Activated T-cell treated with anti-CD3 and anti-CD28 coated beads for 1 hour (primary cell): ENCODE measurements around the gene CEPT1.
A peak's percentile ranks its signal among the peaks of the same experiment; 100 is the strongest.
"Not testable (repeated sequence)": the region's sequence is repeated elsewhere in the genome, so short reads cannot be mapped to it uniquely, and the experiment has no call there.

Experiments used
- DNase-seq: peaks from one replicate; pipeline ENCODE4 v3.0.0-alpha.2; 2020; ENCODE audit warnings: low read depth

The CEPT1 gene

DNA sequence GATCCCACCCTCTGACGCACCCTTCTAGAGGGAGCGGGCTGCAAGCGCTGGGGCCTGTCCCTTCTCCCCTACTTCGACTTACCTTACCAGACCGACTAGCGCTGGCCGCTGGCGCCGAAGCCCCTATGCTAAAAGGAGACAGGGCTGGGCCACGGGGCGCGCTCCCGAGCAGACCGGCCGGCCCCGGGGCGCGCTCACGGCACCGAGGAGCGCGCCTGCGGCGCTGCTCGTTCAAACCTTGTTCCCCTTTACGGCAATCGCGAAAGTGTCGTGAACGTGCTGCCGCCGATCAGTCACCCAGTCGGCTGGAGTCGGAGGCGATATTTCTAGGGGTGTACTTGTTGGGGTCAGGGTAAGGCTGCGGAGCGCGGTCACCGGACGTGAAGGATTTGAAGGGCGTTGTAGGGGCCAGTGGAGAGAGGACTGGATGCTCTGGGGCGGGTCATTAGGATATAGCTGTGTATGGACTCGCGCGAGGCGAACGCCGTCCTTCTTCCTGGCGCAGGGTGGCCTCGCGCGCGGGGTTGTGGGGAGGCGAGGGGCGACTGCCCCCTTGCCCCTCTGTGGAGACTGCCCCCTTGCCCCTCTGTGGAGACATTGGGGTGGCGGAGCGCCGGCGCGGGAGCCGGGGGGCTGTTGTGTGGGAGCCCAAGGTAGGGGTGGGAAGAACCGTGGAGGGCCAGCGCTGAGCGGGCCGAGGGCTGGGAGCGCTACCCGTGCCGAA is at the start of gene CEPT1, which contains the start of gene DRAM2:
Gene CEPT1, plus strand, starts transcription at position 268 of the 724 bp plus-strand sequence. CDS start 7,492 bp downstream, outside the sequence.
Gene DRAM2, minus strand, starts transcription at position 138 of the 724 bp plus-strand sequence. CDS start 8,539 bp downstream, outside the sequence.
- DNase-seq = peak; percentile 86

DNA sequence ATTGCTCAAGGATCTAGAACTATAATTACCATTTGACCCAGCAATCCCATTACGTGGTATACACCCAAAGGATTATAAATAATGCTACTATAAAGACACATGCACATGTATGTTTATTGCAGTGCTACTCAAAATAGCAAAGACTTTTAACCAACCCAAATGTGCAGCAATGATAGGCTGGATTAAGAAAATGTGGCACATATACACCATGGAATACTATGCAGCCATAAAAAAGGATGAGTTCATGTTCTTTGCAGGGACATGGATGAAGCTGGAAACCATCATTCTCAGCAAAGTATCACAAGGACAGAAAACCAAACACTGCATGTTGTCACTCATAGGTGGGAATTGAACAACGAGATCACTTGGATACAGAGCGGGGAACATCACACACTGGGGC is 44.6 kb upstream of the CEPT1 start:
- not testable (repeated sequence) for DNase-seq

DNA sequence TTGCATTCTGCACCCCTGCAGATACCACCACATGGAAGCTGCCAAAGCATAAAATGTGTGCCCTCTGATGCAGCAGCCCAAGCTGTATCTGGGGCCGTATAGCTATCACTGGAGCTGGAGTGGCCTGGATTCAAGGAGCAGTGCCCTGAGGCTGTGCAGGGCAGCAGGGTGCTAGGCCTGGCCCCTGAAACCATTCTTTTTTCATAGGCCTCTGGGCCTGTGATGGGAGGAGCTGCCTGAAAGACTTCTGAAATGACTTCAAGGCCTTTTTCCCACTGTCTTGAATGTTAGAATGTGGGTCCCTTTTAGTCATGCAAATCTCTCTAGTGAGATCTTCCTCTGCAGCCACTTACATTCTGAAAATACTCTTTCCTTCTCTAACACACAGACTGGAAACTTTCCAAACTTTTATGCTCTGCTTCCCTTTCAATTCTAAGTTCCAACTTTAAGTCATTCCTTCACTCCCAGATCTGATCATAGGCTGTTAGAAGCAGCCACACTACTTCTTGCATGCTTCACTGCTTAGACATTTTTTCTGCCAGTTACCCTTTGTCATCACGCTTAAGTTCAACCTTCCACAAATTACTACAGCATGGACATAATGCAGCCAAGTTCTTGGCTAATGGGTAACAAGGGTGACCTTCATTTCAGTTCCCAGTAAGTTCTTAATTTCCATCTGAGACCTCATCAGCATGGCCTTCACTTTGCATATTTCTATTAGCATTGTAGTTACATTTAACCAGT is 42.5 kb upstream of the CEPT1 start:
- no peak for DNase-seq

DNA sequence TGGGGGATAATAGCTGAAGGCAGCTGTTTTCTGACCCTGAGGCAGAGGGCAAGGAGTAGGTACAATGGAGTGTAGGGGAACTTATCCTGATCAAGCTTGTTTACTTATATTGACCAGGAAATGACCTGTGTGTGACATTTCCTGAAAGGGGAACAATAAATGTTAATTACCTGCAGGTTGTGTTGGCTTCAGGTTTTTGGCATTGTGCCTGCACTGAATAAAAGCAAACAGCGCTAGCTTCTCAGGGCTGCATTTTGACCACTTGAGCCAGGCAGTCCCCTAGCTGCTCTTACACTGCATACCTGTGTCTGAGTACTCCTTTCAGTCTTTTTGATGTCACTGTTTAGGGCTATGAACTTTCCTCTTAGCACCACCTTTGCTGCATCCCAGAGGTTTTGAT is 40.7 kb upstream of the CEPT1 start:
- no peak for DNase-seq

DNA sequence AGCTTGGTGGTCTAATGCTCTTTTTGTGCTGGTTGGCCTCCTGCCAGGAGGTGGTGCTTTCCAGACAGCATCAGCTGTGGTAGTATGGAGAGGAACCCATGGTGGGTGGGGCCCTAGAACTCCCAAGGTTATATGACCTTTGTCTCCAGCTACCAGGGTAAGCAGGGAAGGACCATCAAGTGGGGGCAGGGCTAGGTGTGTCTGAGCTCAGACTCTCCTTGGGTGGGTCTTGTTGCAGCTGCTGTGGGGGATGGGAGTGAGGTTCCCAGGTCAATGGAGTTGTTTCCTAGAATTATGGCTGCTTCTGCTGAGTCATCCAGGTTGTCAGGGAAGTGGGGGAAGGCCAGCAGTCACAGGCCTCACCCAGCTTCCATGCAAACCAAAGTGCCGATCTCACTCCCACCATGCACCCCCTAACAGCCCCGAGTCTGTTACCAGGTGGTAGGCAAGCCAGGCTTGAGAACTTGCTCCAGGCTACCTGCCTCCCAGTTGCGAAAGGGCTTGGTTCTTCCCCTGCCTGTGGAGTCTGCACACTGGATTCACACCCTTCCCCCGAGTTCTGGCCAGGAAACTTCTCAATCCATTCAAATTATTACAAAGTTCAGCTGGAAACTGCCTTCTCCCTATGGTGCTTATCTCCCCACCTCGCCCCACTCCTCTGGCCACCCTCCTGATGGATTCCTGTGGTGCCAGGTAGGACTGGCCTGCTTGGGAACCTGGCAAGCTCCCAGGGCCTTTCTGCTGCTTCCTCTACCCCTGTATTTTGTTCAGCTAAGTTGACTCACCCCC is 38.0 kb upstream of the CEPT1 start:
- no peak for DNase-seq

DNA sequence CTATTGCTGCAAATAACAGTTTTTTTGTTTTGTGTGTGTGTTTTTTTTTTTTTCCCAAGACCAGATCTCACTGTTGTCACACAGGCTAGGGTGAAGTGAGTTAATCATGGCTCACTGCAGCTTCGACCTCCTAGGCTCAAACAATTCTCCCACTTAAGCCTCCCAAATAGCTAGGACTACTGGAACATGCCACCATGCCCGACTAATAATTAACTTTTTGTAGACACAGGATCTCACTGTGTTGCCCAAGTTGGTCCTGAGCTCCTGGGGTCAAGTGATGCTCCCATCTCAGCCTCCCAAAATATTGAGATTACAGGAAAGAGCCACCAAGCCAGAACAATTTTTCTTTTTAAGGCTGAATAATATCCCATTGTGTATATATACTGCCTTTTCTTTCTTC is 35.0 kb upstream of the CEPT1 start:
- no peak for DNase-seq

DNA sequence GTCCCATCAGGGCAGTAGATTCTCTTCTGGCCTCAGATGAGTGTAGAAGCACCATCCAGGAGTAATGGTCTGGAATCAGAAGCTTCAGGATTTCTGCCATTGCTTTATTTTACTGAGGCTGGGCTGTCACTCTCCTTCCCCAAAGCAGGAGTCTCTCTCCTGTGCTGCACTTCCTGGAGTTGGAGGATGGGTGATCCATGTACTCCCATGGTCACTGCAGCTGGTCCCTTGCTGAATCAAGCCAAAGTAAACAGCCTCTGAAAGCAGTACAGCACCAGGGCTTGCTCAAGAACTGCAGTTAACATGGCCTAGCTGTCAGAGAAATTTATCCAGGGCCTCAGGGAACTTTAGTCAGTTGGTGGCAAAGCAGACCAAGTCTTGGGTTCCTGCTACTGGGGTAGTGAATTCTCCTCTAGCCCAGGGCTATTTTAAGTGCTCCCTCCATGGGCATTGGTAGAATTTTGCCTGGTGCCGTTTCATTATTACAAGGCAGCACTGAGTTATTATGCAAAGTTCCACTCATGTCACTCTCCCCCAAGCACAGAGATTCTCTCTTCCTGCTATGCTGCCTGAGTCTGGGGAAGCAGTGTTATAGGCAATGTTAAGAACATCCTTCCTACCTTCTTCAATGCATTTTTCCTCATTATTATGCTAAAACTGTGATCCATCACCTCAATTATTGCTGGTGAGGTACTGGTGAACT is 29.7 kb upstream of the CEPT1 start:
- no peak for DNase-seq

DNA sequence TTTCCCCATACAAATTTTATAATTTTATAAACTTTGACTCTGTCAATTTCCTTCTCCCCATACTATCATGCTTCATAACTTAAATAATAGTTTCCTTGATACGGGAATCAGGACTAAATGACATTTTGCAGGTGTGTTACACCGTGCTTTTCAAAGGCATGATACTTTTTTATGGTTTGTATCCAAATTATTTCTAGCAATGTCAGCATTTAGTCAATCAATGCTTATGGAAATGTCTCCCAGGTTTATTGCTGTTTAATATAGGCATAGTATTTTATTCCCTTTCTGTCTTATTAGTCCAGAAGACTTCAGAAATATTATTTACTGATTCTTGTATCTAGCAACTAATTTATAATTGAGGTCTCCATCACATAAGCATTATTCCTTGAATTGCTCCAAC is 23.5 kb upstream of the CEPT1 start:
- no peak for DNase-seq

DNA sequence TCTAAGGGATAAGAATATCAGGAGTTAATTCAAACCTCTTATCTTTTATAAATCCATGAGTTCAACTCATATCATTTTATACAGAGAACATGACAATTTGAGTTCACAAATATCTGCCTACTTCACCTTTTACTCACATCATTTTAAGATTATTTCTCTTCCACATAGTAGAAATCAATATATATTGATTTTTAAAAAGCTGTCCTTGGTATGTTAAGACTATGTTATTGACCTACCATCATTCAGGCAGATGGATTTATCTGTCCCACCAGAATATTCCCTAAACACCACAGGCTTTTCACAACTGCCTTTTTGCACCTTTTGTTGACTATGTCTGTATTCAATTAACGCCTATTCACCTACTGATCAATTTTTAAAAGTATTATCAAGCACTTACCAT is 13.7 kb upstream of the CEPT1 start:
- no peak for DNase-seq

DNA sequence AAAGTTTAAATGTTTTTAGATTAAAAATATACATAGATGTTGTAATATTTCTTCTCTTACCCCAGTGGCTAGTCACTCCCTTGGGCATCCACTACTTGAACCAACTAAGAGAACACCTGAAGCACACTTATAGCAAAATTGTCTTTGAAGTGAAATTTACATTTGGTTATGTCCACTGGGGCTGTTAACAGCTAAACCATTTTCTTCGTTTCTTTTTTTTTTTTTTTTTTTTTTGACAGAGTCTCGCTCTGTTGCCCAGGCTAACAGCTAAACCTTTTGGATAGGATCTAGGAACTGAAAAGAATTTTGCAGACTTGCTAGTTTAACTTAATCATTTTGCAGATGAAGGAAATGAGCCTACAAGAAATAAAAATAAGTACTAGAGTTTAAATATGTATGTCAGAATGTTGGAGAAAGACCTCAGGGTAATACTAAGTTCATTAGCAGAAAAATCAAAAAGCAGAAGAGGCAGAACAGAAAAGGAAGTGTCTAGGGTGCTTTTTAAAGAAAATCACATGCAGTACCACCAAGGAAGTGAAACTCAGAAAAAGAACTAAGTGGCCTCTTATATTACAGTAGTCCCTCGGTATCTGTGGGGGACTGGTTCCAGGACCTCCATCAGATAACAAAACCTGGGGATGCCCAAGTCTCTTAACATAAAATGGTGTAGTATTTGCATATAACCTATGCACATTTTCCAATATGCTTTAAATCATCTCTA is 11.9 kb upstream of the CEPT1 start:
- no peak for DNase-seq

DNA sequence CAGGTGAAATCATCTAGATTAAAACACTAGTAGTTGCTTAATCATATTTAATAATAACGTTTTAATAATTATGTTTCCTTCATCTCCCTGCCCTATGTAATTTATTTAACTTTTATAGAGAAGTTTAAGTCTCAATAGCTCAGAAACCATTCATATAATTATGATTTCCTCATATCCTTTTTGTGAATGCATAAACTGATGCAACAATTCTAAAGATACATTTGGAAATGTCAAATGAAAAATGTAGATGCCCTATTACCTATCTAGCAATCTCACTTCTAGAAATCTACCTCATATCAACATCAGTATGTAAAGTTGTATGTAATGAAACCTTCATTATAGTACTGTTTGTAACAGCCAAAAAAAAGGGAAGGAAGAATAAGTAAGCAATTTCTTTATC is 10.6 kb upstream of the CEPT1 start:
- DNase-seq = no peak

DNA sequence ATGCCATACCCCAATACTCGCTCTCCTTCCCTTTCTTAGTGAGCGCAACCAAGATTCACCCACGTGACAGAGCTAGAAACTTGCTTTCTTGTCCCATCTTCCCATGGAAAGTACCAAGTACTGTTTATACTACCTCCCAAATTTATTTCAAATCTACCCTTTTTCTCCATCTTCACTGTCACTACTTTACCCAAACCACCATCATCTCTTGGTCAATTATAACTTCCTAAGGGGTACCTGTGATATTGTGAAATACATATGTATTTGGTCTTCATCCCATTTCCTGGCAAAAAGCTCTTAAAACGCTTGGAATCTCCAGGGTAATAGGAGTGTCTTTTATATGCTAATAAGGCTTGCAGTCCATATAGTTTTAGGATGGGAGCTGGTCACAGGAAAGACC is 8.3 kb upstream of the CEPT1 start:
- DNase-seq = no peak

DNA sequence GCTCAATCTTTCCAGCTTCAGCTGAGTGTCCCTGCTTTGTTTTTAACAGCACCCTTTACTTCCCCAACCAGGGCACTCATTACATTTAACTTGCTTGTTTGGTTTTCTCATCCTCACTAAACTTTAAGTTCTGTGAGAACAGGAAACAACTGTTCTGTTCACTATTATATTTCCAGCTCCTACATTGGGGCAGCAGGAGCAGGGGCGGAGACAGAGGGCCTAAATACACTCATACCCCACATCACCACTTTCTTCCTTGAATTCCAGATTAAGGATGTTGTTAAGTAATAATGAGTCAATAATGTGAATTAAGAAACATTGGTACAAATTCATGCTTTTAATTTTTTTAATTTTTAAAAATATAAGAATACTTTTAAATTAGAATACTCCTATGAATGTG is 6.2 kb upstream of the CEPT1 start:
- DNase-seq = no peak

DNA sequence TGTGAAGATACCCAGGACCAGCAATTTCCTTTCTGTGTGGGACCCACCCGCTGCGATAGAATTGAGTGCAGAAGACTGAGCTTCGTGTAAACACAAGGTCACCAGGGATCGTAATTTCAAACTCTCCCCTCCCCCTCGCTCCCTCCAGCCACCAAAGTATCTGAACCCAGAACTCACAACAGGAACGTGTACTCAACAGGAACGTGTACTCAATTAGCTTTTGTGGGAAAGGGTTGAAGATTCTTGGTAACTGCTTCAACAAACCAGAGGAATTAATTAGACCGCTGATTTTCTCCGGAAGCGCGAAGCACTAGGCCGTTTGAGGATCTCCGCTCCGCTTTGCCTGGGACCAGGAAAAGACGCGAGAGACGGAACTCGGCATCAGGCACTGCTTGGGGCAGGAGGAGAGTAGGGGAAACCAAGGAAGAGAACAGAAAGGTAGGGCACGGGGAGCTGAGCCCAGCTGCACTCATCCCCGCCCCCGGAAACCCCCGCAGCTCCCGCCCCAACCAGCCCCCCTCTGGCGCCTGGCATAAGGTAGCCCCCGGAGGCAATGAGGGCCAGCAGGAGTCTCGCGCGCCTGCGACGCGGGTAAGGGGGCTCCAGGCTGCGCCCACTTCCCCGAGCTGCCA is 583 bp upstream of the CEPT1 start:
- DNase-seq = peak; percentile 32

DNA sequence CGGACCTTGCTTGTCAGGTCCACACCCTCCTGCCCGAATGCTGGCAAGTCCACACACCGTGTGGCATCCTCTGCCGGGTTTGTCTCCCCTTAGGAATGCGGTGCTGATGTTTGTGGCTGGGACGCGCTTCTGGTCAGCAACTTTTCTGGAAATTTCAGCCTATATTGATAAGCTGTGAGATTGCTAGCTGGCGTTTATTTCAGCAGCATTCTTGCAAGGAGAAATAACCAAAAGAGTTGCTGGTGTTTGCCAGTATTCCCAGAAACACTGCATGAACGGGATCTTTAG is 601 bp downstream of the CEPT1 start:
- DNase-seq = no peak

DNA sequence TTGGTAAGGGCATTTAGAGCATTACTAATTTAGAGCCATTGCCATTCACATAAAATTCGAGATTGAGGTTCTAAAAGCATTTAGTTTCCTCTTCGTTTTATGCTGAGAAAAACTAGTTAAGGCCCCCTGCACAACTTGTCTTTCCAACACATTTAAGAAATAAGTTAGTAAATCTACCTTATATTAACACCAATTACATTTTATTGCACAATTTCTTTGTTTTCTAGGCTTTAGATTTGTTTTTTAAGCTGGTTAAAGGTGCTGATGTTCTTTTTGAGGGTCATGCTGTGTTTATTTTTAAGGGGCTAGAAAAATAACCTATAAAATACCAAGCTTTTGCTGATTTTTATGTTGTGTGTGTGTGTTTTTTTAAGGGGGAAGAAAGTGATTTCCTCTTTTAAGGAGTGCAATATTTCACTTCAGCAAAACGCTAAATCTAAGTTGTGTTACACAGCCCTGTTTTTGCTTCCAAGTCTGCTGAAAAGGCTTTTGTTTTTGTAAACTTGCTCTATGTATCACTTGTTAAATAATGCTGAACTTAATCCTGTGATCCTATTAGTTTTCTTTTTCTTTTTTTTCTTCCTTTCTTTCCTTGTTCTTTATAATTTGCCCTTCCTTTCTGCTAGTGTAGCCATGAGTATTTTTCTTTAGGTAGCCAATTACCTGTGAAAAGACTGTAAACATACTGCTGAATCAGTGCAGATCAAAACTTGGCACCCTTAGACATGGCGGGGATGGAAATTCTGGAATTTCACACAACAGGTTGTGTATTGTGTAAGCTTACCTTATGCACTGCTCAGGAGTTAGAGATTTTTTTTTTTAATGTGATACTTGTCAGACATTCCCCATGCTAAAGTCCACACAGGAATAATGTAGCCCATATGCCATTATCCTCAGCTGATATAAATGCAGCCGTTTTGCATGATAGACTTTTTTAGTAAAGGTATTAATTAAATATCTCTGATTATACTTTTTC is 1.5 kb downstream of the CEPT1 start:
- DNase-seq = no peak

DNA sequence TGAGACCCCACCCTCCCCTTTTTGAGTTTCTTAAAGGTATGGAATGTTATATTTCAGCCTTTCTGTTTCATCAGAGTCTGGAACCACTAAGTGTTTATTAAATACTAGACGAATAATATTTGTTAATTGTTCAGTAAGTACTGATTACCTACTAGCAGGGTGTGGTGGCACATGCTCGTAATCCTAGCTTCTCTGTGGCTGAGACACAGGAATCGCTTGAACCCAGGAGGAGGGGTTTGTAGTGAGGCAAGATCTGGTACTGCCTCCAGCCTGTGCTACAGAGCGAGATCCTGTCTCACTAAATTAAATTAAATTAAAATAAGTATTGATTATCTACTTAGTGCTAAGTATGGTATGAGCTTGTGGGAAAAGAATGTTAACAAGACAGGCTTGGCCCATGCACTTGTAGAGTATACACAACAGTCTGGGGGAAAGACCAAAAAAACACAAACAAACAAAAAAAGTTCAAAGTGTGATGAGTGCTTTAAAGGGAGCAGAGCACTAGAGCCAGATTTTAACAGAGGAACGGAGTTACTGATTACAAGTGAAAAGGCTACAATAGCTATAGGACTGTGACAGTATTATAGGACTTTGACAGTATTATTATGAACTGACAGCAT is 2.4 kb downstream of the CEPT1 start:
- no peak for DNase-seq

DNA sequence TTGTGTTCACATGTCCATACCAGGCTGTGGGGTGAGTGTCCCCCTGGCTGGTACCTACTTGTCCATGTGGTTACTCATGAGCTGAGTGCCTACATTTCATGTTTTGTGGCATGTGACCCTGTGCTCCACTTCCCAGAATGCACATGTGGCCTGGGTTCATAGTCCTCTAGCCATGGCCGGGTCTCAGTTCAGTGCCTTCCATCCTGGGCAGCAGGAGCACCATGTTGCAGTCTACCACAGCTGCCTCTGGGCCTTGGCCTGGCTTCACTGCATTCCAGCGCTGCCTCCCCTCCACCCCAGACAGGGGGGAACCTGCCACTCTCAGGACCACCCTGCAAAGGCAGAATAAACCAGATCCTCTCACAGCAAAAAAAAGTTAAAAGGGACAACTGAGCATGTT is 5.5 kb downstream of the CEPT1 start:
- DNase-seq = no peak

DNA sequence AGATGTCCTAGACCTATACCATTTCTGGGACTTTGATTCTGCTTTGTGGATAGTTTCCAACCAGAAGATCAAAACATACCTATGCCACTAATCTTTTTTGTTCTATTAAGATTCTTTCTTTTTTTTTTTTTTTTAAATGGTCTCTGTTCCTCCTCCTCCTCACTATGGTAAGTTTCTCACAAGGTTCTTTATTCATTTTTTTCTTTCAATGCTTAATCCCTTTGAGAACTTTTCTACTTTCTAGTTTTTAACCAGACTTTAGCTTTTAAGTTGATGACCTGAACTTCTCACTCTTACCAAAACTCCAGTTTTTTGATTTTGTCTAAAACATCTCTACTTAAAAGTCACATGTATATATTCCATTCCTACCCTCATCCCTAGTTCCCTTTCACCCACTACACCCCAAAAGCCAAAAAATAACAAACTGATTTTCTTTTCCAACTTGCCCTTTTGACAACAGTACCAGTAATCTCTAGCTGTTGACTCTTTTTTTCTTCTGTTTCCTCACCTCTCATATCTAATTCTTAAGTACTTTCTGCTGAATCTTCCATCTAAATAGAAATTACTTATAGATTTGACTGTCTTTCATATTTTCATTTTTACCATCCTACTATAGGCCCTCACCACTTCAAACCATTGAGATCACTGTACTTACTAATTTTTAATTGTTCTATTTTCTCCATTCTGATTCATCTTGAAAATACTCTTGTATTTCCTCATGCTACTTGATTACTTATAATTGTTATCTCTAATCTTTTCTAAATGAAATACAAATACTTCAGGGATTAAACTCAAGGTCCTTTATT is 6.1 kb downstream of the CEPT1 start:
- no peak for DNase-seq
